Kidney (tissue), 14 donors: ENCODE results near the gene PLCB1. TPM values are rescaled to one million over a fixed set of nuclear protein-coding genes. Genes with fewer than 3 reads are reported as not detected.

ENCODE experiments used
- DNase-seq, 5 donors: peaks; one replicate each; pipeline ENCODE4 v3.0.0-alpha.2; 2013 to 2020
- FAIRE-seq: peaks from 2 replicates; lab custom pipeline; 2012; peaks lifted over from hg19 to GRCh38; lab: Jason Lieb, UNC
- H3K27ac ChIP-seq, 2 donors: one replicate each; pipeline ENCODE4 v1.7.0; 2013; ENCODE audit warnings: low read depth in 2 of 2, low read length in 2 of 2, inconsistent platforms in 1 of 2
- H3K27me3 ChIP-seq: one replicate; pipeline ENCODE4 v1.7.1; 2013; ENCODE audit warnings: low read length, inconsistent platforms; ENCODE audit not compliant: control insufficient read depth, insufficient read depth
- H3K36me3 ChIP-seq, 3 donors: one replicate each; pipeline versions ENCODE4 v1.7.0 to v1.7.1; 2013; ENCODE audit warnings: low read length in 3 of 3, control low read depth in 1 of 3, inconsistent platforms in 1 of 3; ENCODE audit not compliant: insufficient read depth in 3 of 3, control insufficient read depth in 2 of 3
- H3K4me1 ChIP-seq, 3 donors: one replicate each; pipeline versions ENCODE4 v1.7.0 to v1.7.1; 2013; ENCODE audit warnings: low read length in 3 of 3, inconsistent platforms in 1 of 3, low read depth in 1 of 3; ENCODE audit not compliant: control insufficient read depth in 2 of 3, insufficient read depth in 2 of 3
- H3K4me3 ChIP-seq, 3 donors: one replicate each; pipeline versions ENCODE4 v1.7.0 to v1.8.1; 2013; ENCODE audit warnings: low read length in 3 of 3, control low read depth in 1 of 3, inconsistent platforms in 1 of 3
- H3K9ac ChIP-seq, 3 donors: one replicate each; pipeline versions ENCODE4 v1.7.0 to v1.7.1; 2013; ENCODE audit warnings: low read length in 3 of 3, control low read depth in 1 of 3, inconsistent platforms in 1 of 3
- H3K9me3 ChIP-seq, 3 donors: one replicate each; pipeline versions ENCODE4 v1.7.0 to v1.7.1; 2013; ENCODE audit warnings: low read length in 3 of 3, control low read depth in 1 of 3, inconsistent platforms in 1 of 3; ENCODE audit not compliant: control insufficient read depth in 2 of 3, insufficient read depth in 1 of 3
- CTCF ChIP-seq: IDR thresholded peaks from 3 replicates; pipeline ENCODE4 v1.5.1; 2012; ENCODE audit warnings: mild to moderate bottlenecking, moderate library complexity, borderline replicate concordance; ENCODE audit not compliant: insufficient read depth; ENCODE audit errors: extremely low read depth
- intact Hi-C: fragments of 100-400 bp; cut with DNase I; formaldehyde crosslinking; loops from one replicate; pipeline ENCODE4 v1.11.1; 2022
- polyA plus RNA-seq: library from polyadenylated mRNA; stranded (reverse); fragments of 350-450 nt; fragmentation: Illumina TruSeq; extraction: RNeasy Lipid Tissue Mini Kit (QIAGEN cat#74804); gene quantifications from one replicate; pipeline ENCODE4 v1.2.3, GENCODE V29; 2014; ENCODE audit warnings: low read depth, low replicate concordance; ENCODE audit not compliant: insufficient read depth
- total RNA-seq: library from RNA; stranded (reverse); fragmentation: NEBNext Ultra II Directional; extraction: Animal tissue kit (Norgen Biotek cat#: 25700); gene quantifications from one replicate; pipeline ENCODE4 v1.2.1, GENCODE V29; 2021
- donor health status: control.
- donor health status: control.
- donor health status: control.
- donor health status: control.
- donor health status: control.
- donor health status: DM: yes; HTN: yes; CAD: no.
- donor health status: Normal renal cell carcinoma (clear cell type).

Gene PLCB1
- total and polyA plus RNA-seq, 2 donors from 2014 or later: 9.4 to 107 TPM

DNA sequence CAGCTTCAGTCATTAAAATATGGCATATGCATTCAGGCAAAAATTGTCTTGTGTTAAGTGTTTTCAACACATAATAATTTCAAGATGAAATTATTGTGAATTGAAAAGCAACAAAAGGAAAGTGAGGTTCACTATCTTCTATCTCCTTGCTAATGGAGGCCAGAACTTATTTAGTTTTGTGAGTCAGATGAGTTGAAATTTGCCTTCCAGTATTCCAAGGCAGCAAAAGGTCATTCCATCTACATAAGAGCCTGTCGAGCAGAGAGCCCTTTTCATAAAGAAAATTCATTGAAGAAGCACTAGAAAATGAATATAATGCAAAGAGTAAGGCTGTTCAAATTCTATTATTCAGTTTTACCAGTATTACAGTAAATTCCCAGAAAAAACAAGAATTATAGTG is 274.3 kb downstream of the PLCB1 start:
- no peak overlapping the region for H3K9ac ChIP-seq
- no peak overlapping the region for H3K27ac ChIP-seq
- no peaks in the 10 kb centered on the region for H3K9me3 ChIP-seq
- no peak overlapping the region for H3K4me3 ChIP-seq
- intact Hi-C loops: no loop called here
- DNase-seq (no peak), FAIRE-seq (no peak)
- no peaks in the 10 kb centered on the region for H3K27me3 ChIP-seq
- no peaks in the 10 kb centered on the region for H3K4me1 ChIP-seq
- H3K36me3 ChIP-seq: no peaks in the 10 kb centered on the region
- no peak for TF ChIP-seq CTCF

GRCh38 chr20:8408587-8409307 is 276.7 kb downstream of the PLCB1 start:
- H3K4me3 ChIP-seq: no peak overlapping the region
- FAIRE-seq (no peak), DNase-seq (no peak)
- H3K36me3 ChIP-seq: no peaks in the 10 kb centered on the region
- intact Hi-C loops: no loop called here
- no peaks in the 10 kb centered on the region for H3K27me3 ChIP-seq
- no peak for TF ChIP-seq CTCF
- H3K9ac ChIP-seq: no peak overlapping the region
- H3K4me1 ChIP-seq: no peaks in the 10 kb centered on the region
- no peak overlapping the region for H3K27ac ChIP-seq
- H3K9me3 ChIP-seq: no peaks in the 10 kb centered on the region

DNA sequence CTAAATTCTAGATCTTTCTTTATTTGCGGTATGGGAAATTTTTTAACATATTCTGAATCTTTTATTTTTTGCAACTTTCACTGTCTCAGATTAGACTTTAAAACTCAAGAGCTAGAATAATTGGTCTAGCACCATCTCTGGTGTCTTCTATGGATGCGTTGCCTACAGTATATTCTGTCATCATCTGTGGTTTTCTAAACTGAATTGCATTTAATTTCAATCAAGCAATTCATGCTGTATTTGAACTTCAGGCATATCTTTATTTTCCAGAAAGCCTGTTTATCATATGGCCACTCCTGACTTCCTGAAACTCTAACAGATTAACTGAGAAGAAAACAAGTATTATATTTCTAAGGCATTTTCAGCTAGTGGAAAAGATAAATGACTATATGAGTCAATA is 281.6 kb downstream of the PLCB1 start:
- no peaks in the 10 kb centered on the region for H3K27me3 ChIP-seq
- no peak for FAIRE-seq
- no peak overlapping the region for H3K9ac ChIP-seq
- no peaks in the 10 kb centered on the region for H3K9me3 ChIP-seq
- H3K4me3 ChIP-seq: no peak overlapping the region
- H3K27ac ChIP-seq: no peak overlapping the region
- intact Hi-C loops: no loop called here
- DNase-seq: no peak
- no peaks in the 10 kb centered on the region for H3K4me1 ChIP-seq
- H3K36me3 ChIP-seq: no peaks in the 10 kb centered on the region
- no peak for TF ChIP-seq CTCF
